CD14-positive monocyte (primary cell): ENCODE data around the gene PLEKHA7. TPM values are rescaled to one million over a fixed set of nuclear protein-coding genes. Genes with fewer than 3 reads are reported as not detected.

Experiments used
- DNase-seq, 3 donors: peaks; one replicate each; pipeline ENCODE4 v3.0.0-alpha.2; 2011 to 2022
- H2AFZ ChIP-seq: 2 replicates; pipeline ENCODE4 v1.6.0; 2012; ENCODE audit warnings: mild to moderate bottlenecking, low read depth, low read length, inconsistent platforms; ENCODE audit not compliant: insufficient read depth, poor library complexity, severe bottlenecking
- H3K27ac ChIP-seq, 2 donors: 1 replicate in 1 of 2; 2 replicates in 1 of 2; pipeline ENCODE4 v1.5.1; 2012 to 2013; ENCODE audit warnings: low read length in 2 of 2, control low read depth in 1 of 2, inconsistent platforms in 1 of 2, low read depth in 1 of 2, mild to moderate bottlenecking in 1 of 2
- H3K27me3 ChIP-seq, 2 donors: one replicate each; pipeline versions ENCODE4 v1.6.0 to v1.6.1; 2011 to 2013; ENCODE audit warnings: low read length in 2 of 2; ENCODE audit not compliant: control insufficient read depth in 2 of 2, insufficient read depth in 2 of 2
- H3K36me3 ChIP-seq, 2 donors: replicated peaks in 1 of 2; 1 replicate in 1 of 2; 2 replicates in 1 of 2; pipeline versions ENCODE4 v1.5.1 to v1.6.1; 2012 to 2013; ENCODE audit warnings: low read length in 2 of 2, control low read depth in 1 of 2, inconsistent platforms in 1 of 2, mild to moderate bottlenecking in 1 of 2; ENCODE audit not compliant: insufficient read depth in 2 of 2, control insufficient read depth in 1 of 2
- H3K4me1 ChIP-seq, 2 donors: 1 replicate in 1 of 2; 2 replicates in 1 of 2; pipeline versions ENCODE4 v1.5.1 to v1.6.1; 2012 to 2013; ENCODE audit warnings: low read length in 2 of 2, control low read depth in 1 of 2, inconsistent platforms in 1 of 2, mild to moderate bottlenecking in 1 of 2, moderate library complexity in 1 of 2; ENCODE audit not compliant: insufficient read depth in 2 of 2, control insufficient read depth in 1 of 2
- H3K4me2 ChIP-seq: replicated peaks from 2 replicates; pipeline ENCODE3; 2012; ENCODE audit warnings: low read length, moderate library complexity, mild to moderate bottlenecking; ENCODE audit not compliant: poor library complexity, severe bottlenecking; ENCODE audit errors: extremely low read depth
- H3K4me3 ChIP-seq, 3 experiments: fragments of 200-600 bp in 1 of 3; sonication (generic) in 1 of 3; replicated peaks in 1 of 3; 1 replicate in 2 of 3; 2 replicates in 1 of 3; pipeline ENCODE4 v1.5.1; 2011 to 2013; ENCODE audit warnings: low read length in 3 of 3, mild to moderate bottlenecking in 3 of 3, control low read depth in 2 of 3, low read depth in 2 of 3, inconsistent platforms in 1 of 3, moderate library complexity in 1 of 3
- H3K79me2 ChIP-seq: 2 replicates; pipeline ENCODE4 v1.6.0; 2012; ENCODE audit warnings: mild to moderate bottlenecking, control low read depth, inconsistent platforms, low read length, moderate library complexity; ENCODE audit not compliant: insufficient read depth
- H3K9ac ChIP-seq: 2 replicates; pipeline ENCODE4 v1.6.0; 2017; ENCODE audit warnings: low read length, mild to moderate bottlenecking; ENCODE audit not compliant: insufficient read depth, poor library complexity, severe bottlenecking
- H3K9me3 ChIP-seq, 2 donors: replicated peaks in 1 of 2; 1 replicate in 1 of 2; 2 replicates in 1 of 2; pipeline versions ENCODE4 v1.5.1 to v1.6.1; 2012 to 2013; ENCODE audit warnings: low read length in 2 of 2, control low read depth in 1 of 2; ENCODE audit not compliant: control insufficient read depth in 1 of 2, insufficient read depth in 1 of 2
- H4K20me1 ChIP-seq: 2 replicates; pipeline ENCODE4 v1.6.0; 2012; ENCODE audit warnings: mild to moderate bottlenecking, low read length, control low read depth, moderate library complexity; ENCODE audit not compliant: insufficient read depth
- H3K27ac Mint-ChIP-seq, 7 donors: one replicate each; pipeline ENCODE4 v1.8.0; 2020; ENCODE audit warnings: mild to moderate bottlenecking in 7 of 7, mixed read lengths in 7 of 7, moderate library complexity in 6 of 7, inconsistent platforms in 2 of 7
- H3K27me3 Mint-ChIP-seq, 3 donors: one replicate each; pipeline ENCODE4 v1.8.0; 2021 to 2022; ENCODE audit warnings: low read depth in 3 of 3, mild to moderate bottlenecking in 3 of 3, mixed read lengths in 3 of 3, moderate library complexity in 3 of 3, inconsistent platforms in 1 of 3
- H3K36me3 Mint-ChIP-seq, 2 donors: one replicate each; pipeline ENCODE4 v1.8.0; 2020; ENCODE audit warnings: mixed read lengths in 2 of 2, inconsistent platforms in 1 of 2, mild to moderate bottlenecking in 1 of 2
- H3K4me1 Mint-ChIP-seq: one replicate; pipeline ENCODE4 v1.8.0; 2020; ENCODE audit warnings: mild to moderate bottlenecking, mixed read lengths
- H3K4me3 Mint-ChIP-seq, 2 donors: one replicate each; pipeline ENCODE4 v1.8.0; 2020; ENCODE audit warnings: mild to moderate bottlenecking in 2 of 2, mixed read lengths in 2 of 2, moderate library complexity in 1 of 2
- H3K9me3 Mint-ChIP-seq, 7 donors: one replicate each; pipeline ENCODE4 v1.8.0; 2020 to 2022; ENCODE audit warnings: mixed read lengths in 7 of 7, mild to moderate bottlenecking in 6 of 7, moderate library complexity in 6 of 7, inconsistent platforms in 2 of 7
- CTCF ChIP-seq: fragments of 200-600 bp; IDR thresholded peaks from one replicate; pipeline ENCODE4 v1.8.0; 2022; ENCODE audit warnings: antibody characterized with exemption, mild to moderate bottlenecking
- intact Hi-C, 2 donors: fragments of 100-400 bp; cut with micrococcal nuclease; formaldehyde crosslinking; loops; one replicate each; pipeline versions ENCODE4 v1.15.0 to v1.15.1; 2023
- polyA plus RNA-seq, 3 donors: library from polyadenylated mRNA; depleted of rRNA in 1 of 3; unstranded in 2 of 3; stranded (reverse) in 1 of 3; fragments of 300-500 nt in 2 of 3; fragments of >200 nt in 1 of 3; fragmentation: Illumina TruSeq in 2 of 3; gene quantifications; 1 replicate in 2 of 3; 2 replicates in 1 of 3; pipeline ENCODE4 v1.2.3, GENCODE V29; 2012 to 2021

The PLEKHA7 gene
- polyA plus RNA-seq, 3 donors: 0.05 to 0.92 (median 0.22) TPM

- peaks cover 21% of the 10 kb centered on the region for H3K4me1 Mint-ChIP-seq
- H3K4me3 Mint-ChIP-seq: no peak overlapping the region
- H3K4me3 ChIP-seq: no peak overlapping the region
- H2AFZ ChIP-seq: no peak overlapping the region
- H4K20me1 ChIP-seq: no peaks in the 10 kb centered on the region
- no peaks in the 10 kb centered on the region for H3K9me3 ChIP-seq
- H3K4me1 ChIP-seq: peaks cover 5 to 8% of the 10 kb centered on the region in 2 donors
- no peaks in the 10 kb centered on the region for H3K36me3 ChIP-seq
- no peaks in the 10 kb centered on the region for H3K79me2 ChIP-seq
- no peaks in the 10 kb centered on the region for H3K27me3 ChIP-seq
- DNase-seq: no peak
- no peak overlapping the region for H3K27ac ChIP-seq
- no peak overlapping the region for H3K27ac Mint-ChIP-seq
- no peak overlapping the region for H3K4me2 ChIP-seq
- no peak overlapping the region for H3K9ac ChIP-seq
- no peaks in the 10 kb centered on the region for H3K36me3 Mint-ChIP-seq
- no peak for TF ChIP-seq CTCF
- intact Hi-C loops: no loop called here
- H3K9me3 Mint-ChIP-seq: no peaks in the 10 kb centered on the region
- no peaks in the 10 kb centered on the region for H3K27me3 Mint-ChIP-seq
Observed at GRCh38 chr11:16900491-16900890, 113.7 kb downstream of the PLEKHA7 start.

- no peak for DNase-seq
- Histone ChIP-seq H3K9me3 (no peaks in the 10 kb centered on the region), H3K4me3 (no peak overlapping the region), H3K4me2 (no peak overlapping the region), H2AFZ (no peak overlapping the region), H4K20me1 (no peaks in the 10 kb centered on the region), H3K27me3 (no peaks in the 10 kb centered on the region), H3K27ac (no peak overlapping the region), H3K36me3 (no peaks in the 10 kb centered on the region), H3K79me2 (no peaks in the 10 kb centered on the region), H3K9ac (no peak overlapping the region), H3K4me1 (peaks cover 5 to 8% of the 10 kb centered on the region in 2 donors)
- Mint-ChIP-seq H3K36me3 (no peaks in the 10 kb centered on the region), H3K4me3 (no peak overlapping the region), H3K27me3 (no peaks in the 10 kb centered on the region), H3K27ac (no peak overlapping the region), H3K4me1 (peaks cover 21% of the 10 kb centered on the region), H3K9me3 (no peaks in the 10 kb centered on the region)
- TF ChIP-seq CTCF: no peak
- intact Hi-C loops: no loop called here
Observed at GRCh38 chr11:16899708-16900303, 114.4 kb downstream of the PLEKHA7 start.
